GM21447 (cell line): ENCODE data around the gene MMS19.
"Not testable (repeated sequence)": the region's sequence is repeated elsewhere in the genome, so short reads cannot be mapped to it uniquely, and the experiment has no call there.

Experiments
- ATAC-seq: cut with Tn5 transposase; IDR thresholded peaks from one replicate; pipeline ENCODE4 v1.9.1; 2021; ENCODE audit not compliant: unreplicated experiment

The MMS19 gene

GRCh38 chr10:97503406-97503805 is 5.2 kb upstream of the MMS19 start:
- ATAC-seq = no peak

- no peak for ATAC-seq
Observed at GRCh38 chr10:97502916-97503315, 4.7 kb upstream of the MMS19 start.

GRCh38 chr10:97500297-97500575 is 2.0 kb upstream of the MMS19 start:
- ATAC-seq = no peak

DNA sequence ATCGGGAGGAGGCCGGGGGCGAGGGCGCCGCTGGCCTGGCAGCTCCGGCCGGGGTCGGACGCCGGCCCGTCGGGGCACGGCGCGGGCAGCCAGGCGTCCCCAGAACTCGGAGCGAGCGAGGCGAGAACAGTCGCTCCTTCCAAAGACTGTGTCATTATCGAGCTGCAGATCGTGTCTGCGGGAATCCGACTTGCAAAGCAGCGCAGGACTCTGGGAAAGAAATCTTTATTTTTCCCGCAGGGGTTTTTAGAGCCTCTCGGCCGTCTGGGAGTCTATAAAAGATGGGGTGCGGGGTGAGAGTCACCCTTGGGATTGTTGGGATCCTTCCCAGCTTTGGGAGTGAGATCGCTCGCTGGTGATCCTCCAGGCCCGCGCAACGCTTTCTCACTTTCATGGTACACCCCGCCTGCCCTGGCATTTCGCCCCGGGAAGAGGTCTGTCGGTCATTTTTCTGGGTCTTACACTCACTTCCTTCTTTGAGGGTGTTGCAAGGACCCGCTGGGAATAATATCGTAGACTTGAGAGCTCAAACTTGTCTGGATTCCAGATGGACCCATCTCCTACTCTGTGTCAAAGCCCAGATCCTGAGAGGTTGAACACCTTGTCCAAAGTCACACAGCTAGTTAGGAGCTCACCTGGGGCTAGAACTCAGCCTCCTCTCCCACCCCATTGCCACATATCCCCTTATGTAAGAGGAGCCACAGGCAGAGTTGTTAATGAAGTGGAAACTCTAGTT is 1.5 kb upstream of the MMS19 start:
- no peak for ATAC-seq

DNA sequence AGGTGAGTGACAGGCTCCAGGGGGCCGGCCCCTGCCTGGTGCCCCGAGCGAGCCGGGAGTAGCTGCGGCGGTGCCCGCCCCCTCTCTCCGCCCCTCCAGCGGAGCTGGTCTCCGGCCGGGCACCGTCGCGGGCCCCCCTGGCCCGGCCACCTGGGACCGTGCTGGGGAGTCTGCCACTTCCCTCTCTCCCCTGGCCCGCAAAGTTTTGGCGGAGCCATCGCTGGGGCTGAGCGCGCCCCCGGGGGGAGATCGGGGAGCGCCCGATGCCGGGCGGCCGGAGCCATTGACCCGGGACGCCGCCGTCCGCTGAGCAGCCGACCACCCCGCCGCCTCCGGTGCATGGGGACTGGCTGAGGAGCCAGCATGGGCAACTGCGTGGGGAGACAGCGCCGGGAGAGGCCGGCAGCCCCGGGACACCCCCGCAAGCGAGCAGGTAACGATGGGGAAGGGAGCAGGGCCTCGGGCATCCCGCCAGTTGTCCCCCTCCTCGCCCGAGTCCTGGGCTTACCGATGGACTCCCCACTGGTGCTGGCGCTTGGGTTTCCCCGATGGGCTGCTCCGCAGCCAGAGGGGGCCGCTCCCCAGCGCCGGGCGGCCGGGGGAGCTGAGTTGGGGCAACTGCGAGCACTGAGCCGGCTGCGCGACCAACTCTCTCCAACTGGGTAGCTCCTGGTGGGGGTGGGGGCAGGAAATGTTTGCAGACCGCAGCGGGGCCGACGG is 779 bp upstream of the MMS19 start, which contains the start of gene UBTD1:
TSS of gene UBTD1 (plus strand) at position 84 of the 720 bp plus-strand sequence. CDS start at position 364, 280 bp downstream.
- peak; percentile 2 for ATAC-seq

DNA sequence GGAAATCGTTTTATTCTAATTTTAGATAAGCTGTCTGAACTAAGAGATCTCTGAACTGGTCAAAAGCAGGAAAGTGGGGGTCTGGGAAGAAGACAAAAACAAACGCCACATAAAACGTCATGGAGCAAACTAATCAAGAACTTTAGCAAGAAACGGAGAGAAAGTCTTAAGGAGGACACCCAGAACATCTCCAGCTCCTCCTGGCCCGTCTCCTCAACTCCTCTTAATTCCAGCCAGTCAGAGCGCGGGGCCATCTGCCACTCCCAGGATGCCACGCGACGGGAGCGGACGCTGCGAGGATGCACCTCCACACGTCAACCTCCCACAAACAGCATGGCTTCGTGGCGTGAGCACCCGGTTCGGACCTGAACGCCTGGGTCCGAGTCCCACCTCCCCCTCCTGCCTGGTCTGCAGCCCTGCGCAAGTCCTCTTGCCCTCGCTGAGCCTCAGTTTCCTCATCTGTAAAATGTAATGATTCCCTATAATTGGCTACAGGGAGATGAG is 598 bp downstream of the MMS19 start:
- peak; percentile 39 for ATAC-seq

DNA sequence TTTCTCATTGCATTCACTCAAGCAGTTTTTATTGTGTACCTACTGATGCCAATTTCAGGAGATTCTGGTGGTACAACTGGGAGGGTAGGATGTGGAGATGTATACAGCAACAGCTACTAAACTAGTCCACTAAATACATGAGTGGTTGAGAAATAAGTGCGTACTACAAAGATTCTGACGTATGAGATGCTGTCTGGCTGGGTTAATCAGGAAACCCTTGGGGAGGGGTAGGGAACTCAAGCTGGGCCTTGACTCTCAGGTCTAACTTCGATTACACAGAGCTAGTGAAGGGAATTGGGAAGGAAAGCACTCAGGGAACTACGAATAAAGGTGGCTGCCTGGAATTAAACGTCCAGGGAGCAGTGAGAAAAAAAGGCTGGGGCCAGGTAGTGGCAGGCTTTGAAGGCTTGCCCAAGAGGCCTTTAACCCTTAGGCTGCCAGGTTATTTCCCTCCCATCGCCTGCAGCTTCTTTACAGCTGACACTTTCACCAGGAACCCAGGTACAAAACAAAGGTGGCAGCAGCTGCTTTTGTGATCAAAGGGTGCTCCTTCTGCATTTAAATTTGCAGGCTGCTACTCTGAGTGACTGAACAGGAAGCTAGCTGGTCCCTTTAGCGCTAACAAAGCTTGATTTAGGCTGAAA is 3.2 kb downstream of the MMS19 start:
- no peak for ATAC-seq

- no peak for ATAC-seq
Observed at GRCh38 chr10:97494151-97494550, 4.1 kb downstream of the MMS19 start.

GRCh38 chr10:97490592-97490991 is 7.6 kb downstream of the MMS19 start:
- ATAC-seq = no peak

- ATAC-seq = no peak
Observed at GRCh38 chr10:97485647-97486281, 12.5 kb downstream of the MMS19 start.

DNA sequence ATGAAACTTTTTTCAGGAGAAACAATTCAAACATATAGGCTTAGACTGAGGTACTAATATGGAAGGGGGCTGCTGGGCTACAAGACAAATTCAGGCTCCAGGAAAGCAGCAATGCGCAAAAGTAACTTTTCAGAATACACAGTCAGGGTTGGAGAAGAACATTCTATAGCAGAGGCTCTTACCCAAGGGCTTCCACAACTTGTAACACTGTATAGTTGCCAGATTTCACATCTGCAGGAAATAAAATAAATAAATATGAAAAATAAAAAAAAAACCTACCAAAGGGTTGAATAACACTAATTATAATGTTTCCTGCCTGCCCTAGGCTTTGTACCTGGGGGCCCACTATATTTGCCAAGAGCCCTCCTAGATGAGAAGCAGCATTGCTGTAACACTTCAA is 14.3 kb downstream of the MMS19 start:
- ATAC-seq = no peak

DNA sequence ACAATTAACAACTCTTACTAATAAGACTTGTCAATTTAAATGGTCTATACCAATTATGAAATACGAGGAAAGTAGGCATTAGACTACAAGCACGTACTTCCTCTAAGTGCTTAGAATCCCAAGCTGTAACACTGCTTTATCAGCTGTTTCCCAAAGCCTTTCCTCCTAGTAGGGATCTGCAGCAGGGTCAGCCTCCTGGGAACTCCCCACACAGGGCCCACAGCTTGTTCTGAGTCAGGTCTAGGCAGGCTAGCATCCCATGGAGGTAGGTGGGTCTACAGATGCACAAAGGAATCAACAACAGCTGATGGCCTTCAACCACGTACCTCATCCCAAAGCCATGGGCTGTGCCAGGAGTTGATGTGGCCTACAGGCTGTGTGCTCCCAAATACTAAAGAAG is 14.7 kb downstream of the MMS19 start:
- ATAC-seq = no peak

DNA sequence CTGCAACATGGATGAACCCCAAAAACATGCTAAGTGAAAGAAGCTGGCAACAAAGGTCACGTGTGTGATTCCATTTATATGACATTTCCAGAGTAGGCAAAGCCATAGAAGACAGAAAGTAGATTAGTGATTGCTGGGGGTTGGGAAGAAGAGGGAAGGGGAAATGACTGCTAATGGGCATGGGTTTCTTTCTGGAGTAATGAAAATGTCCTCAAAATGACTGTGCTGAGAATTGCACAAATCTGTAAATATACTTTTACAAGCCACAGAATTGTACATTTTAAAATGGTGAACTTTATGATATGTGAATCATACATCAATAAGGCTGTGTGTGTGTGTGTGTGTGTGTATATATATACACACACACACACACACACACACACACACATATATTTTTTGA is 15.8 kb downstream of the MMS19 start:
- no peak for ATAC-seq

GRCh38 chr10:97481071-97481470 is 17.2 kb downstream of the MMS19 start:
- no peak for ATAC-seq

DNA sequence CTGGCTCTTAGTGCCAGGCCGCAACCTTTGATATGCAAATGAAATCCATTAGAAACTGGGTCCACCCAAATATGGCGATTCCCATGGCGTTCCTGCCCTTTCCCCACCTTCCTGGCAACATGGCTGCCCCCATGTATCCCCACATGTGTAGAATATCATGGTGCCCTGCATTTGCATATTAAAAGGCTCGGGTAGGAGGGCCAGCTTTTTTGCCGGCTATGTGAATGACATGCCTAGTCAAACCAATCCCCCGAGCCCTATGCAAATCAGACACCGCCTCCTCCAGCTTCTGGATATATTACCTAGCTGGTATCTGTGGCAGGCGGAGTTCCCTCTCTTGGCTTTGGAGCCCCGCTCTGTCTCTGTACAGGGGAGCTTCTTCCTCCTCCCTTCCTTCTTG is 18.3 kb downstream of the MMS19 start:
- no peak for ATAC-seq

GRCh38 chr10:97479410-97479809 is 18.8 kb downstream of the MMS19 start:
- not testable (repeated sequence) for ATAC-seq

DNA sequence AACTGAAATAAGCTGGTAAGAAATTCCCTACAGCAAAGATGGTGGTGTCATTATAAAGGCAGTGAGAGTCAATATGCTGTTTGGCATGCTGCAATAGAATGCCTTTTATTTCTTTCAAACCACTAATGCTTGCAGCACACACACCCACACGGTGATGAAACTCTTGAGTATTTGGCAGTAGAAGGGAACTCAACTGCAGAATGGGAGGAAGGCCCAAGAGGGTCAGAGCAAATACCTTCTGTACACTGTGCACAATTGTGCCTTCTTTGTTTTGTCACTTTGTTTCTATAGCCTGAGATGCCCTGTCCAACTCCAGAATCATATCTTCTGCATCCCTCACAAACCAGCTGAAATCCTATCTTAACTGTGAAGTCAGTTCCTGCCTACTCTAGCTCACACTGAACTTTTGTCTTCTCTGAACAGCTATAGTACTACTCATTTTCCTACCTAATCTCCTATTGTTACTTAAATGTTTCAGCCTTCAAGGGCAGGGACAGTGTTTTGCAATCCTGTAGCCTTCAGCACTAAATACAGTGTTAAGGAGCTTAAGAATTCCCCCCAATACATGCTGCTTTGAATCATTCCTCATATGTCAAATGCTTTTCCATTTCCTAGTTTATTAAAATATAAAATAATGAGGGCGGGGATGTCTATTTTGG is 22.2 kb downstream of the MMS19 start:
- no peak for ATAC-seq

- no peak for ATAC-seq
Observed at GRCh38 chr10:97474918-97475317, 23.3 kb downstream of the MMS19 start.

DNA sequence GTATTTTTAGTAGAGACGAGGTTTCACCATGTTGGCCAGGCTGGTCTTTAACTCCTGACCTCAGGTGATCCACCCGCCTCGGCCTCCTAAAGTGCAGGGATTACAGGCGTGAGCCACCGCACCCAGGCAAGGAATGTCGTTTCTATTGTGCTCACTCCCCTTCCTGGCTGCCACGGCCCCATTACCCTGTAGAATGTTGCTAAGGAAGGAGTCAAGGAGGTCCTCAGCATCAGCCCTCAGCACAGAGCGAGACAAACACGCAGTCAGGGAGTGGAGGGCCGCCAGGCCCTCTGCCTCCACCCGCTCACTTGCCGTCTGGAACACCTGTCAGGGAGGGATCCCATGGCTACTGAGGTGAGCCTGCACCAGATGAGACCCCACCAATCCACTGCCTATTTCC is 29.4 kb downstream of the MMS19 start:
- ATAC-seq = not testable (repeated sequence)

DNA sequence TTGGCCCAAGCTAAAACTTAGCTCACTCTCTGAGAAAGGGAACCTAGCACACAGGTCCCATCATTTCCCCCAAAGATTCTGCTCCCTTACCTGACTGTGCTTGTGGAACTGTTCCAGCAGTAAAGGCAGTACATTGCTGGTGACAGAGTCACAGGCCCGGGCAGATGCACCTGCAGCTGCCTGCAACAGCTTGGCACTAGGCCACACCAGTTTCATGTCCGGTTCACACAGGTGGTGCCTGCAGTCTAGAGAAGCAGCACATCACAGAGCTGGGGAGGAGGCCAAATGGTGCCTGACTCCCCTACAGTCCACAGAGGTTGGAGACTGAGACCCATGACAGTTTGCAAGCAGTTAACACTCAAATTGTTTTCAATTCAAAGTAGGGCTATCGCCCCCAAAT is 30.1 kb downstream of the MMS19 start:
- ATAC-seq = peak; percentile 62

GRCh38 chr10:97466755-97467154 is 31.5 kb downstream of the MMS19 start:
- ATAC-seq = no peak
